Endothelial cell of umbilical vein (primary cell): ENCODE measurements around the gene PCDHB15. TPM values are rescaled to one million over a fixed set of nuclear protein-coding genes. Genes with fewer than 3 reads are reported as not detected.
A peak's percentile ranks its signal among the peaks of the same experiment; 100 is the strongest.

Experiments
- BruUV-seq: library from RNA; stranded (reverse); fragments of 400-500 nt; replicated peaks from 2 replicates; lab custom pipeline; 2021; lab: Mats Ljungman, UMichigan
- CTCF ChIA-PET: fragments of 300-600, 350-600 bp; sonication (Branson Sonifier 250); formaldehyde crosslinking; loops from one replicate; lab custom pipeline; 2021; ENCODE audit warnings: antibody characterized with exemption, inconsistent platforms; lab: Charles Lee
- POLR2A ChIA-PET: fragments of 300-600, 350-600 bp; sonication (Branson Sonifier 250); formaldehyde crosslinking; loops from one replicate; lab custom pipeline; 2021; ENCODE audit warnings: antibody characterized with exemption, inconsistent platforms; lab: Charles Lee
- DNase-seq: peaks from one replicate; pipeline ENCODE4 v3.0.0-alpha.2; 2011; ENCODE audit warnings: low read depth, low spot score
- FAIRE-seq: peaks from 2 replicates; lab custom pipeline; 2011; peaks lifted over from hg19 to GRCh38; lab: Jason Lieb, UNC
- H2AFZ ChIP-seq: 2 replicates; pipeline ENCODE4 v1.6.0; 2012; ENCODE audit warnings: low read depth, low read length, control low read depth, inconsistent platforms
- H3K27ac ChIP-seq: 2 replicates; pipeline ENCODE4 v1.5.1; 2011; ENCODE audit warnings: low read depth, mild to moderate bottlenecking, control low read depth, low read length, moderate library complexity; ENCODE audit not compliant: insufficient read depth
- H3K27me3 ChIP-seq, 2 experiments: 2 replicates each; pipeline versions ENCODE4 v1.6.0 to v1.6.1; 2011; ENCODE audit warnings: low read length in 2 of 2, mixed read lengths in 1 of 2; ENCODE audit not compliant: control insufficient read depth in 2 of 2, insufficient read depth in 2 of 2
- H3K36me3 ChIP-seq, 2 experiments: 2 replicates in 1 of 2; 3 replicates in 1 of 2; pipeline ENCODE4 v1.5.1; 2011; ENCODE audit warnings: low read length in 2 of 2, mild to moderate bottlenecking in 1 of 2, moderate library complexity in 1 of 2; ENCODE audit not compliant: control insufficient read depth in 2 of 2, insufficient read depth in 2 of 2; ENCODE audit errors: extremely low read depth in 1 of 2
- H3K4me1 ChIP-seq: 3 replicates; pipeline ENCODE4 v1.5.1; 2011; ENCODE audit warnings: mild to moderate bottlenecking, low read length; ENCODE audit not compliant: control insufficient read depth, insufficient read depth; ENCODE audit errors: extremely low read depth
- H3K4me2 ChIP-seq: 2 replicates; pipeline ENCODE4 v1.6.1; 2011; ENCODE audit warnings: low read length, control low read depth, mixed read lengths; ENCODE audit not compliant: insufficient read depth
- H3K4me3 ChIP-seq, 3 experiments: fragments of 200-600 bp in 1 of 3; sonication (generic), shearing (Covaris generic) in 1 of 3; replicated peaks in 1 of 3; 2 replicates each; pipeline ENCODE4 v1.5.1; 2011 to 2016; ENCODE audit warnings: control low read depth in 3 of 3, low read length in 3 of 3, mild to moderate bottlenecking in 2 of 3, inconsistent platforms in 1 of 3, low read depth in 1 of 3, moderate library complexity in 1 of 3; ENCODE audit not compliant: insufficient read depth in 1 of 3
- H3K79me2 ChIP-seq: 2 replicates; pipeline ENCODE4 v1.6.0; 2012; ENCODE audit warnings: low read length, inconsistent platforms; ENCODE audit not compliant: control insufficient read depth, insufficient read depth
- H3K9ac ChIP-seq: replicated peaks from 2 replicates; pipeline ENCODE3; 2011; ENCODE audit warnings: low read length, control low read depth; ENCODE audit not compliant: insufficient read depth; ENCODE audit errors: extremely low read depth
- H3K9me1 ChIP-seq: replicated peaks from 3 replicates; pipeline ENCODE4 v1.6.0; 2011; ENCODE audit warnings: mild to moderate bottlenecking, low read length; ENCODE audit not compliant: control insufficient read depth, insufficient read depth; ENCODE audit errors: extremely low read depth
- H3K9me3 ChIP-seq: replicated peaks from 2 replicates; pipeline ENCODE4 v1.5.1; 2012; ENCODE audit warnings: low read length, inconsistent platforms; ENCODE audit not compliant: control insufficient read depth, insufficient read depth
- H4K20me1 ChIP-seq: replicated peaks from 2 replicates; pipeline ENCODE3; 2011; ENCODE audit warnings: mild to moderate bottlenecking, low read length; ENCODE audit not compliant: control insufficient read depth, insufficient read depth; ENCODE audit errors: extremely low read depth
- CTCF ChIP-seq, 2 donors: IDR thresholded peaks; 1 replicate in 1 of 2; 2 replicates in 1 of 2; pipeline ENCODE4 v1.5.1; 2011; ENCODE audit warnings: low read length in 2 of 2, mild to moderate bottlenecking in 2 of 2, moderate library complexity in 2 of 2, control low read depth in 1 of 2, inconsistent platforms in 1 of 2, low read depth in 1 of 2; ENCODE audit not compliant: insufficient read depth in 1 of 2; ENCODE audit errors: extremely low read depth in 1 of 2
- EZH2 ChIP-seq: IDR thresholded peaks from 2 replicates; pipeline ENCODE4 v1.6.1; 2012; ENCODE audit warnings: borderline replicate concordance, low read depth, mild to moderate bottlenecking, moderate library complexity, low read length, inconsistent platforms; ENCODE audit not compliant: severe bottlenecking
- FOS ChIP-seq: IDR thresholded peaks from 2 replicates; pipeline ENCODE4 v1.6.1; 2011; ENCODE audit warnings: mild to moderate bottlenecking, low read length, moderate library complexity, borderline replicate concordance; ENCODE audit not compliant: insufficient read depth
- GATA2 ChIP-seq: IDR thresholded peaks from 2 replicates; pipeline ENCODE4 v1.7.0; 2011; ENCODE audit warnings: low read depth, mild to moderate bottlenecking, moderate library complexity, mixed read lengths, low read length; ENCODE audit not compliant: insufficient read length, insufficient read depth
- JUN ChIP-seq: IDR thresholded peaks from 2 replicates; pipeline ENCODE4 v1.6.1; 2011; ENCODE audit warnings: borderline replicate concordance, low read depth; ENCODE audit not compliant: insufficient read length, insufficient read depth
- MYC ChIP-seq: IDR thresholded peaks from one replicate; pipeline ENCODE4 v1.6.1; 2011; ENCODE audit warnings: mild to moderate bottlenecking, low read depth, low read length
- POLR2A ChIP-seq: IDR thresholded peaks from 2 replicates; pipeline ENCODE4 v1.6.1; 2012; ENCODE audit warnings: low read depth, mild to moderate bottlenecking, control low read depth, low read length
- POLR2AphosphoS5 ChIP-seq: IDR thresholded peaks from 2 replicates; pipeline ENCODE4 v1.6.1; 2012; ENCODE audit warnings: low read depth, mild to moderate bottlenecking, control low read depth, low read length, moderate library complexity; ENCODE audit not compliant: insufficient read depth
- dilution Hi-C: fragments of 300-500 bp; cut with MboI; formaldehyde crosslinking; loops from one replicate; pipeline ENCODE4 v1.15.0; 2019; ENCODE audit warnings: low sequenced_read_pairs; ENCODE audit not compliant: extremely low pct_ligation_motif_present
- intact Hi-C: fragments of 100-400 bp; cut with micrococcal nuclease; formaldehyde crosslinking; loops from one replicate; pipeline ENCODE4 v1.10.0; 2022
- polyA plus RNA-seq, 4 experiments: library from polyadenylated mRNA; depleted of rRNA in 3 of 4; stranded (reverse) in 3 of 4; unstranded in 1 of 4; fragments of >200 nt; gene quantifications; 2 replicates each; pipeline versions ENCODE4 v1.2.1 to v1.2.3, GENCODE V29; 2011 to 2012; ENCODE audit warnings: missing spikeins in 1 of 4
- total RNA-seq: library from RNA; stranded (reverse); gene quantifications from 2 replicates; pipeline ENCODE4 v1.2.3, GENCODE V29; 2021
- TF ChIP-seq, protein P1 (sequence below): IDR thresholded peaks from 2 replicates; pipeline ENCODE4 v1.6.1; 2011; ENCODE audit not compliant: insufficient read depth, insufficient read length

PCDHB15 gene
- total and polyA plus RNA-seq, 2 donors (not counting 3 experiments of a cell fraction or from before 2014, with no cell fraction given): 0.55 to 0.69 TPM

DNA sequence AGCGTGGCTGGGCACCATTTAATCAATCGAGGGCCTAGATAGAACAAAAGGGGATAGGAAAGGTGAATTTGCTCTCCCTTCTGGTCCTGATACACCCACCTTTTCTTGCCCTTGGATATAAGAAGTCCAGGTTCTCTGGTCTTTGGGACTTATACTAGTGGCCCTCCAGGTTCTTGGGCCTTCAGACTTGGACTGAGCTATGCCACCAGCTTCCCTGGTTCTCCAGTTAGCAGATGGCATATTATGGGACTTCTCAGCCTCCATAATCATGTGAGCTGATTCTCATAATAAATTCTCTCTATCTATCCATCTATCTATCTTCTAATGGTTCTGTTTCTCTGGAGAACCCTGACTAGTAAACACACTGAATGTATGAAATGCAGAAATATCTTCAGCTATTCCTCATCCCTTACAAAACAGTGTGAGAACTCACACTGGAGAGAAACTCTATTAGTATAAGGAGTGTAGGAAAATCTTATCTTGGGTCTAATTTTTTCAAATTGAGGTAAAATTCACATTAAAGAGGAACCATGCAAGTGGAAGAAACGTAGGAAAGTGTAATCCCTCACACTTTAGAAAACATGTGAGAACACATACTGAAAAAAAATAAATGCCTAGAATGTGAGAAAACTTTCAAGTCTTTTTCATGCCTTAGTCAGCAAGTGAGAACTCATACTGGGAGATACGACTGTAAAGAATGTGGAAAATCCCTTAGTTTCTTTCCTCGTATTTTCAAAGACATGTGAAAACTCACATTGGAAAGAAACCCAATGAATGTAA, 15.5 kb downstream of the PCDHB15 start:
- intact Hi-C loops: no loop called here

More for the DNA sequence above, 15.5 kb downstream of the PCDHB15 start:
- H3K4me3 ChIP-seq: no peak overlapping the region
- no peaks in the 10 kb centered on the region for H3K9me1 ChIP-seq
- POLR2A ChIA-PET: no interaction called here
- CTCF ChIA-PET: no interaction called here
- TF ChIP-seq CTCF (IDR thresholded peaks at IDR 0.05; ENCODE audit: extremely low read depth in 1 of 2, insufficient read depth in 1 of 2, low read depth in 1 of 2, low read length in 2 of 2) (no peak), EZH2 (no peak), FOS (no peak), POLR2AphosphoS5 (no peak), POLR2A (no peak), MYC (no peak), JUN (no peak), GATA2 (no peak)
- TF ChIP-seq, protein P1, sequence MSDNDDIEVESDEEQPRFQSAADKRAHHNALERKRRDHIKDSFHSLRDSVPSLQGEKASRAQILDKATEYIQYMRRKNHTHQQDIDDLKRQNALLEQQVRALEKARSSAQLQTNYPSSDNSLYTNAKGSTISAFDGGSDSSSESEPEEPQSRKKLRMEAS: no peak
- no peak overlapping the region for H3K9ac ChIP-seq
- BruUV-seq: no TSS peak
- H3K27ac ChIP-seq: no peak overlapping the region
- dilution Hi-C loops: no loop called here
- no peaks in the 10 kb centered on the region for H4K20me1 ChIP-seq
- DNase-seq (peak; percentile 8), FAIRE-seq (no peak)
- no peaks in the 10 kb centered on the region for H3K79me2 ChIP-seq
- no peaks in the 10 kb centered on the region for H3K4me1 ChIP-seq
- no peak overlapping the region for H2AFZ ChIP-seq
- H3K4me2 ChIP-seq: no peak overlapping the region
- no peaks in the 10 kb centered on the region for H3K27me3 ChIP-seq
- peaks cover 6% of the 10 kb centered on the region for H3K9me3 ChIP-seq
- no peaks in the 10 kb centered on the region for H3K36me3 ChIP-seq
